Neural cell (in vitro differentiated cells): ENCODE data around the gene ZKSCAN1. TPM values are rescaled to one million over a fixed set of nuclear protein-coding genes. Genes with fewer than 3 reads are reported as not detected.

ENCODE experiments used
- H2AFZ ChIP-seq: fragments of 200-600, 300-800 bp; sonication (generic), shearing (Covaris generic); 2 replicates; pipeline ENCODE4 v1.6.0; 2014; ENCODE audit warnings: low read depth, mild to moderate bottlenecking, antibody characterized with exemption, low read length, moderate library complexity
- H3F3A ChIP-seq: fragments of 200-600 bp; shearing (Covaris generic); 2 replicates; pipeline ENCODE4 v1.6.1; 2016; ENCODE audit warnings: mild to moderate bottlenecking, moderate library complexity, mixed read lengths, antibody characterized with exemption, low read length; ENCODE audit not compliant: insufficient read depth, poor library complexity, severe bottlenecking
- H3K27ac ChIP-seq: fragments of 200-600, 300-800 bp; sonication (generic), shearing (Covaris generic); 2 replicates; pipeline ENCODE4 v1.5.1; 2014; ENCODE audit warnings: mild to moderate bottlenecking, low read length, moderate library complexity
- H3K27me3 ChIP-seq: fragments of 300-800, 200-600 bp; sonication (generic), shearing (Covaris generic); 2 replicates; pipeline ENCODE4 v1.6.0; 2014; ENCODE audit warnings: mild to moderate bottlenecking, low read depth, low read length, moderate library complexity; ENCODE audit not compliant: insufficient read depth
- H3K36me3 ChIP-seq: fragments of 300-800, 200-600 bp; sonication (generic), shearing (Covaris generic); 2 replicates; pipeline ENCODE4 v1.5.1; 2014; ENCODE audit warnings: mild to moderate bottlenecking, antibody characterized with exemption, low read length, moderate library complexity; ENCODE audit not compliant: insufficient read depth
- H3K4me2 ChIP-seq: fragments of 300-800, 200-600 bp; sonication (generic), shearing (Covaris generic); 2 replicates; pipeline ENCODE4 v1.6.0; 2014; ENCODE audit warnings: mild to moderate bottlenecking, low read length
- H3K4me3 ChIP-seq: fragments of 300-800, 200-600 bp; sonication (generic), shearing (Covaris generic); 2 replicates; pipeline ENCODE4 v1.5.1; 2014; ENCODE audit warnings: mild to moderate bottlenecking, low read length, moderate library complexity
- H3K79me2 ChIP-seq: fragments of 200-600 bp; shearing (Covaris generic); replicated peaks from 2 replicates; pipeline ENCODE4 v1.6.0; 2014; ENCODE audit warnings: mild to moderate bottlenecking, low read length, moderate library complexity; ENCODE audit not compliant: insufficient read depth
- H3K9ac ChIP-seq: fragments of 300-800, 200-600 bp; sonication (generic), shearing (Covaris generic); 2 replicates; pipeline ENCODE4 v1.6.1; 2016; ENCODE audit warnings: mild to moderate bottlenecking, low read length, mixed read lengths
- H3K9me2 ChIP-seq: fragments of 200-600 bp; shearing (Covaris generic); 2 replicates; pipeline ENCODE4 v1.6.1; 2016; ENCODE audit warnings: mild to moderate bottlenecking, low read length, mixed read lengths; ENCODE audit not compliant: insufficient read depth
- H3K9me3 ChIP-seq: fragments of 200-600, 300-800 bp; sonication (generic), shearing (Covaris generic); 2 replicates; pipeline ENCODE4 v1.6.1; 2016; ENCODE audit warnings: mild to moderate bottlenecking, mixed run types, low read length, moderate library complexity, mixed read lengths
- H4K20me1 ChIP-seq: fragments of 200-600 bp; shearing (Covaris generic); 2 replicates; pipeline ENCODE4 v1.6.1; 2016; ENCODE audit warnings: mild to moderate bottlenecking, mixed run types; ENCODE audit not compliant: insufficient read depth
- EP300 ChIP-seq: fragments of 450-650 bp; conservative IDR thresholded peaks from 2 replicates; pipeline ENCODE4 v1.6.1; 2014; ENCODE audit warnings: antibody characterized with exemption, mild to moderate bottlenecking, moderate library complexity; ENCODE audit not compliant: poor library complexity, severe bottlenecking
- EZH2 ChIP-seq: fragments of 200-600, 300-800 bp; shearing (Covaris generic), sonication (generic); IDR thresholded peaks from 2 replicates; pipeline ENCODE4 v1.6.1; 2014; ENCODE audit warnings: antibody characterized with exemption, low read length, borderline replicate concordance, mild to moderate bottlenecking; ENCODE audit not compliant: insufficient read depth, poor library complexity, severe bottlenecking
- MXI1 ChIP-seq: fragments of 450-650 bp; conservative IDR thresholded peaks from 2 replicates; pipeline ENCODE4 v1.6.1; 2014; ENCODE audit warnings: antibody characterized with exemption, mild to moderate bottlenecking; ENCODE audit not compliant: poor library complexity, severe bottlenecking
- POLR2AphosphoS5 ChIP-seq: IDR thresholded peaks from 2 replicates; pipeline ENCODE4 v1.6.1; 2012
- RAD21 ChIP-seq: fragments of 450-650 bp; conservative IDR thresholded peaks from 2 replicates; pipeline ENCODE4 v1.6.1; 2014; ENCODE audit warnings: antibody characterized with exemption, mild to moderate bottlenecking, moderate library complexity
- SMC3 ChIP-seq: fragments of 450-650 bp; conservative IDR thresholded peaks from 2 replicates; pipeline ENCODE4 v1.6.1; 2014; ENCODE audit warnings: antibody characterized with exemption, mild to moderate bottlenecking, moderate library complexity; ENCODE audit not compliant: poor library complexity
- TAF1 ChIP-seq: IDR thresholded peaks from 2 replicates; pipeline ENCODE4 v1.6.1; 2012; ENCODE audit warnings: low read depth
- polyA plus RNA-seq: library from polyadenylated mRNA; depleted of rRNA; stranded (reverse); fragments of >200 nt; gene quantifications from 2 replicates; pipeline ENCODE4 v1.2.3, GENCODE V29; 2014
- TF ChIP-seq, protein P1 (sequence below): IDR thresholded peaks from 2 replicates; pipeline ENCODE4 v1.6.1; 2012; ENCODE audit warnings: borderline replicate concordance
- TF ChIP-seq, protein P2 (sequence below): fragments of 450-650 bp; IDR thresholded peaks from 2 replicates; pipeline ENCODE4 v1.5.1; 2014; ENCODE audit warnings: antibody characterized with exemption, mild to moderate bottlenecking, moderate library complexity; ENCODE audit not compliant: poor library complexity, severe bottlenecking

The ZKSCAN1 gene
- polyA plus RNA-seq, 1 donor from 2014 or later = 26.6 TPM

DNA sequence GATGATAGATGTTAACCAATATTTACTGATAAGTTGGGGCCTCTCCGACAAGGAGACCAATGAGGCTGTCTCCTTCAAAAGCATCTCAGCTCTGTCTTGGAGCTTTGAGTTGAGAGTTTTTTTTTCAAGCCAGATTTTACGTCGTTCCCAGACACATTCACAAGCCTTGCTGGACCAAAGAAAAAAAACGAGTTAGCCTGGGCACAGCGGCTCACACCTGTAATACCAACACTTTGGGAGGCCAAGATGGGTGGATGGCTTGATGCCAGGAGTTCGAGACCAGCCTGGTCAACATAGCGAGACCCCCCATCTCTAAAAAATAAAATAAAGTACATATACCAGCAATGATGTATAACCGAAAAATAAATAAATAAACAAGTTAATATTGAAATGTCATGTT lies 20.6 kb upstream of the ZKSCAN1 start:
- Histone ChIP-seq H3K9ac (no peak overlapping the region), H2AFZ (no peak overlapping the region), H3K4me2 (no peak overlapping the region), H3K9me3 (no peaks in the 10 kb centered on the region), H3K27me3 (no peaks in the 10 kb centered on the region), H4K20me1 (no peaks in the 10 kb centered on the region), H3K4me3 (no peak overlapping the region), H3K79me2 (no peaks in the 10 kb centered on the region), H3K36me3 (no peaks in the 10 kb centered on the region), H3K27ac (no peak overlapping the region), H3K9me2 (no peaks in the 10 kb centered on the region), H3F3A (no peaks in the 10 kb centered on the region)
- TF ChIP-seq EP300 (no peak), EZH2 (no peak), TAF1 (no peak)

DNA sequence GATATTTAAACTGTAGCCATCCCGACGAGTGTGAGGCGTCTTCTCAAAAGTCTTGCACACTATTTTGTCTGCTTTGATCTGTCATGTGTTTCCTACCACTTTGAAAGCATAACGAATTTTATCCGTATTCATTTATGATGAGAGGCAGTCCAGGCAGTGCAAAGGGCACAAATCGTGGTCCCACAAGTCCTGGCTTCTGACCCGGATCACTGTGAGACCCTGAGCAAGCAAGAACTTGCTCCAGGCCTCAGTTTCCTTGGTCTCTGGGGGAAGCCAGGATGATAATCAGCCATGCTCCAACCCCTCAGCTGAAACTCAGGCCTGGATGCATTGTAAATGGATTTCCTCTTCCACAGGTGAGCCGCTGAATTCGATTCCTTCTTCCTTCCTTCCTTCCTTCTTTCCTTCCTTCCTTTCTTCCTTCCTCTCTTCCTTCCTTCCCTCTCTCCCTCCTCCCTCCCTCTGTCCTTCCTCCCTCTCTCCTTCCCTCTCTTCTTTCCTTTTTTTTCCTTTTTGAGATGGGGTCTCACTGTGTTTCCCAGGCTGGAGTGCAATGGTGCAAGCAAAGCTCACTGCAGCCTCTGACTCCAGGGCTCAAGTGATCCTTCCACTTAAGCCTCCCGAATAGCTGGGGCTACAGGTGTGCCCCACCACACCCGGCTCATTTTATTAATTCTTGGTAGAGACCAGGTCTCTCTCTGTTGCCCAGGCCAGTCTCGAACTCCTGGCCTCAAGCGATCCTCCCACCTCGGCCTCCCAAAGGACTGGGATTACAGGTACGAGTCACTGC lies 18.4 kb upstream of the ZKSCAN1 start:
- Histone ChIP-seq H3K4me3 (no peak overlapping the region), H3K9me3 (no peaks in the 10 kb centered on the region), H3K79me2 (no peaks in the 10 kb centered on the region), H3K27ac (no peak overlapping the region), H3F3A (no peaks in the 10 kb centered on the region), H3K4me2 (no peak overlapping the region), H4K20me1 (no peaks in the 10 kb centered on the region), H3K36me3 (no peaks in the 10 kb centered on the region), H2AFZ (no peak overlapping the region), H3K9me2 (no peaks in the 10 kb centered on the region), H3K27me3 (no peaks in the 10 kb centered on the region), H3K9ac (no peak overlapping the region)
- no peak for TF ChIP-seq EZH2
- TF ChIP-seq TAF1 = no peak
- TF ChIP-seq EP300 = no peak
- TF ChIP-seq, protein P1, sequence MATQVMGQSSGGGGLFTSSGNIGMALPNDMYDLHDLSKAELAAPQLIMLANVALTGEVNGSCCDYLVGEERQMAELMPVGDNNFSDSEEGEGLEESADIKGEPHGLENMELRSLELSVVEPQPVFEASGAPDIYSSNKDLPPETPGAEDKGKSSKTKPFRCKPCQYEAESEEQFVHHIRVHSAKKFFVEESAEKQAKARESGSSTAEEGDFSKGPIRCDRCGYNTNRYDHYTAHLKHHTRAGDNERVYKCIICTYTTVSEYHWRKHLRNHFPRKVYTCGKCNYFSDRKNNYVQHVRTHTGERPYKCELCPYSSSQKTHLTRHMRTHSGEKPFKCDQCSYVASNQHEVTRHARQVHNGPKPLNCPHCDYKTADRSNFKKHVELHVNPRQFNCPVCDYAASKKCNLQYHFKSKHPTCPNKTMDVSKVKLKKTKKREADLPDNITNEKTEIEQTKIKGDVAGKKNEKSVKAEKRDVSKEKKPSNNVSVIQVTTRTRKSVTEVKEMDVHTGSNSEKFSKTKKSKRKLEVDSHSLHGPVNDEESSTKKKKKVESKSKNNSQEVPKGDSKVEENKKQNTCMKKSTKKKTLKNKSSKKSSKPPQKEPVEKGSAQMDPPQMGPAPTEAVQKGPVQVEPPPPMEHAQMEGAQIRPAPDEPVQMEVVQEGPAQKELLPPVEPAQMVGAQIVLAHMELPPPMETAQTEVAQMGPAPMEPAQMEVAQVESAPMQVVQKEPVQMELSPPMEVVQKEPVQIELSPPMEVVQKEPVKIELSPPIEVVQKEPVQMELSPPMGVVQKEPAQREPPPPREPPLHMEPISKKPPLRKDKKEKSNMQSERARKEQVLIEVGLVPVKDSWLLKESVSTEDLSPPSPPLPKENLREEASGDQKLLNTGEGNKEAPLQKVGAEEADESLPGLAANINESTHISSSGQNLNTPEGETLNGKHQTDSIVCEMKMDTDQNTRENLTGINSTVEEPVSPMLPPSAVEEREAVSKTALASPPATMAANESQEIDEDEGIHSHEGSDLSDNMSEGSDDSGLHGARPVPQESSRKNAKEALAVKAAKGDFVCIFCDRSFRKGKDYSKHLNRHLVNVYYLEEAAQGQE = no peak
- no peak for TF ChIP-seq POLR2AphosphoS5
- TF ChIP-seq, protein P2, sequence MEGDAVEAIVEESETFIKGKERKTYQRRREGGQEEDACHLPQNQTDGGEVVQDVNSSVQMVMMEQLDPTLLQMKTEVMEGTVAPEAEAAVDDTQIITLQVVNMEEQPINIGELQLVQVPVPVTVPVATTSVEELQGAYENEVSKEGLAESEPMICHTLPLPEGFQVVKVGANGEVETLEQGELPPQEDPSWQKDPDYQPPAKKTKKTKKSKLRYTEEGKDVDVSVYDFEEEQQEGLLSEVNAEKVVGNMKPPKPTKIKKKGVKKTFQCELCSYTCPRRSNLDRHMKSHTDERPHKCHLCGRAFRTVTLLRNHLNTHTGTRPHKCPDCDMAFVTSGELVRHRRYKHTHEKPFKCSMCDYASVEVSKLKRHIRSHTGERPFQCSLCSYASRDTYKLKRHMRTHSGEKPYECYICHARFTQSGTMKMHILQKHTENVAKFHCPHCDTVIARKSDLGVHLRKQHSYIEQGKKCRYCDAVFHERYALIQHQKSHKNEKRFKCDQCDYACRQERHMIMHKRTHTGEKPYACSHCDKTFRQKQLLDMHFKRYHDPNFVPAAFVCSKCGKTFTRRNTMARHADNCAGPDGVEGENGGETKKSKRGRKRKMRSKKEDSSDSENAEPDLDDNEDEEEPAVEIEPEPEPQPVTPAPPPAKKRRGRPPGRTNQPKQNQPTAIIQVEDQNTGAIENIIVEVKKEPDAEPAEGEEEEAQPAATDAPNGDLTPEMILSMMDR = no peak
- no peak for TF ChIP-seq RAD21
- no peak for TF ChIP-seq SMC3
- no peak for TF ChIP-seq MXI1
